Testis (tissue), 2 donors: ENCODE data around the gene RBM42.

ENCODE experiments used
- POLR2A ChIP-seq: fragments of 450-650 bp; IDR thresholded peaks from one replicate; pipeline ENCODE4 v1.6.1; 2017; ENCODE audit warnings: antibody characterized with exemption, mild to moderate bottlenecking, moderate library complexity
- TF ChIP-seq, protein P1 (sequence below), 3 experiments: fragments of 450-650 bp in 2 of 3; fragments of 200-600 bp in 1 of 3; sonication (generic) in 1 of 3; IDR thresholded peaks; one replicate each; pipeline ENCODE4 v1.5.1; 2016 to 2019; ENCODE audit warnings: antibody characterized with exemption in 3 of 3, mild to moderate bottlenecking in 2 of 3, moderate library complexity in 1 of 3

DNA sequence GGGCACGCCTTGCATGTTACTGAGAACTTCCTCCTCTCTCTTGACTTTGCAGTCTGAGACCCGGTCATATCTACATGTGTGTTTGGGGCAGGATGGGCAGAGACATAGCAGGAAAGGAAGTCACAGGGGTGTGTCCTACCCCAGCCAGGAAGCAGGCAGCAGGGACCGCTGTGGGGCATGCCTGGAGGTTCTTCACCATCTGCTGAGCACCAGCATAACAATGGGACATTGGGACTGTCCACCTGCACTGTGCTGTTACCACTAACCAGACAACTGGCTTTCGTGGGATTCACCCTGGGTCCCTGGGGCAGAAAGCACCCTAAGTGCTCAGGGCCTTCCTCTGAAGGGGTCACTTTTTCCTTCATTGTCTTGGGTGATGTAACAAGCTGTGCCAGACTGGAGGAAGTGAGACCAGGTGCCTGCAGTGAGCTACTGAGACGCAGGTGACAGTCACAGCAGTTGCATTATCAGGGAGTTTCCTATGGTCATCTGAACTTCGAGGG, 18.9 kb upstream of the RBM42 start:
- TF ChIP-seq, protein P1, sequence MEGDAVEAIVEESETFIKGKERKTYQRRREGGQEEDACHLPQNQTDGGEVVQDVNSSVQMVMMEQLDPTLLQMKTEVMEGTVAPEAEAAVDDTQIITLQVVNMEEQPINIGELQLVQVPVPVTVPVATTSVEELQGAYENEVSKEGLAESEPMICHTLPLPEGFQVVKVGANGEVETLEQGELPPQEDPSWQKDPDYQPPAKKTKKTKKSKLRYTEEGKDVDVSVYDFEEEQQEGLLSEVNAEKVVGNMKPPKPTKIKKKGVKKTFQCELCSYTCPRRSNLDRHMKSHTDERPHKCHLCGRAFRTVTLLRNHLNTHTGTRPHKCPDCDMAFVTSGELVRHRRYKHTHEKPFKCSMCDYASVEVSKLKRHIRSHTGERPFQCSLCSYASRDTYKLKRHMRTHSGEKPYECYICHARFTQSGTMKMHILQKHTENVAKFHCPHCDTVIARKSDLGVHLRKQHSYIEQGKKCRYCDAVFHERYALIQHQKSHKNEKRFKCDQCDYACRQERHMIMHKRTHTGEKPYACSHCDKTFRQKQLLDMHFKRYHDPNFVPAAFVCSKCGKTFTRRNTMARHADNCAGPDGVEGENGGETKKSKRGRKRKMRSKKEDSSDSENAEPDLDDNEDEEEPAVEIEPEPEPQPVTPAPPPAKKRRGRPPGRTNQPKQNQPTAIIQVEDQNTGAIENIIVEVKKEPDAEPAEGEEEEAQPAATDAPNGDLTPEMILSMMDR (IDR thresholded peaks at IDR 0.05), result no peak
- TF ChIP-seq POLR2A, result no peak
